HCT116 (cell line): ENCODE measurements around the gene SPATA45. TPM values are rescaled to one million over a fixed set of nuclear protein-coding genes. Genes with fewer than 3 reads are reported as not detected.

Experiments
- ATAC-seq: fragments of 200-7000 bp; cut with Tn5 transposase; 2 replicates; pipeline ENCODE4 v1.9.1; 2020; ENCODE audit warnings: mild to moderate bottlenecking, moderate library complexity
- BruUV-seq: library from RNA; stranded (reverse); fragments of 400-500 nt; replicated peaks from 2 replicates; lab custom pipeline; 2021; lab: Mats Ljungman, UMichigan
- CTCF ChIA-PET: fragments of 300-600 bp; sonication (Branson Sonifier 250); formaldehyde crosslinking; loops from one replicate; lab custom pipeline; 2021; ENCODE audit warnings: antibody characterized with exemption; lab: Charles Lee
- POLR2A ChIA-PET: fragments of 300-600, 350-600 bp; sonication (Branson Sonifier 250); formaldehyde crosslinking; loops from one replicate; lab custom pipeline; 2021; ENCODE audit warnings: antibody characterized with exemption; lab: Charles Lee
- RAD21 ChIA-PET, 2 experiments: fragments of 300-600 bp; sonication (Branson Sonifier 250); formaldehyde crosslinking; loops; one replicate each; lab custom pipeline; 2023; ENCODE audit warnings: low total read pairs in 2 of 2; ENCODE audit not compliant: uncharacterized antibody in 2 of 2, unreplicated experiment in 2 of 2, low non-redundant PET in 1 of 2; lab: Charles Lee
- DNase-seq: peaks from one replicate; pipeline ENCODE4 v3.0.0-alpha.2; 2010; ENCODE audit warnings: low read depth, low spot score
- H2AFZ ChIP-seq: fragments of 200-600 bp; shearing (Covaris generic), sonication (generic); 2 replicates; pipeline ENCODE4 v1.6.1; 2017; ENCODE audit warnings: low read depth, mixed run types, mixed read lengths, antibody characterized with exemption, low read length; ENCODE audit not compliant: poor library complexity, severe bottlenecking
- H3K27ac ChIP-seq: 2 replicates; pipeline ENCODE4 v1.5.1; 2012; ENCODE audit warnings: low read depth, low read length
- H3K27me3 ChIP-seq: fragments of 200-600 bp; sonication (generic); 2 replicates; pipeline ENCODE4 v1.6.1; 2016; ENCODE audit warnings: mixed run types, low read length, mixed read lengths; ENCODE audit not compliant: insufficient read depth
- H3K36me3 ChIP-seq, 2 experiments: fragments of 200-500 bp in 1 of 2; fragments of 200-600 bp in 1 of 2; sonication (Bioruptor generic) in 1 of 2; sonication (generic) in 1 of 2; 2 replicates each; pipeline versions ENCODE4 v1.5.1 to v1.6.1; 2014 to 2016; ENCODE audit warnings: low read length in 2 of 2, inconsistent platforms in 1 of 2, mixed read lengths in 1 of 2, mixed run types in 1 of 2; ENCODE audit not compliant: insufficient read depth in 2 of 2, control insufficient read depth in 1 of 2
- H3K4me1 ChIP-seq, 2 experiments: fragments of 200-600 bp in 1 of 2; sonication (generic) in 1 of 2; 2 replicates each; pipeline versions ENCODE4 v1.5.1 to v1.6.1; 2012 to 2017; ENCODE audit warnings: low read length in 2 of 2, inconsistent platforms in 1 of 2, mild to moderate bottlenecking in 1 of 2, mixed read lengths in 1 of 2, mixed run types in 1 of 2, moderate library complexity in 1 of 2; ENCODE audit not compliant: insufficient read depth in 2 of 2, control insufficient read depth in 1 of 2
- H3K4me2 ChIP-seq: fragments of 200-600 bp; sonication (generic); 2 replicates; pipeline ENCODE4 v1.6.1; 2017; ENCODE audit warnings: mixed run types, low read length, mixed read lengths
- H3K4me3 ChIP-seq, 2 experiments: fragments of 200-600 bp in 1 of 2; sonication (generic) in 1 of 2; replicated peaks in 1 of 2; 2 replicates each; pipeline ENCODE4 v1.5.1; 2011 to 2016; ENCODE audit warnings: low read length in 2 of 2, control low read depth in 1 of 2, low read depth in 1 of 2, mild to moderate bottlenecking in 1 of 2, mixed read lengths in 1 of 2, mixed run types in 1 of 2
- H3K79me2 ChIP-seq: fragments of 200-600 bp; sonication (generic); 2 replicates; pipeline ENCODE4 v1.6.1; 2017; ENCODE audit warnings: mild to moderate bottlenecking, mixed run types, low read length, moderate library complexity, mixed read lengths; ENCODE audit not compliant: insufficient read depth
- H3K9ac ChIP-seq: fragments of 200-600 bp; sonication (generic); 2 replicates; pipeline ENCODE4 v1.6.1; 2016; ENCODE audit warnings: low read length, mixed read lengths
- H3K9me2 ChIP-seq: fragments of 200-600 bp; sonication (generic), shearing (Covaris generic); 2 replicates; pipeline ENCODE4 v1.6.1; 2017; ENCODE audit warnings: mixed run types, mild to moderate bottlenecking, moderate library complexity; ENCODE audit not compliant: insufficient read depth
- H3K9me3 ChIP-seq, 2 experiments: fragments of 200-500 bp in 1 of 2; fragments of 200-600 bp in 1 of 2; sonication (Bioruptor generic) in 1 of 2; sonication (generic) in 1 of 2; 2 replicates each; pipeline ENCODE4 v1.6.1; 2014 to 2017; ENCODE audit warnings: low read length in 2 of 2, mixed read lengths in 2 of 2, inconsistent platforms in 1 of 2, low read depth in 1 of 2, mild to moderate bottlenecking in 1 of 2, mixed run types in 1 of 2, moderate library complexity in 1 of 2; ENCODE audit not compliant: control insufficient read depth in 1 of 2, insufficient read depth in 1 of 2
- H4K20me1 ChIP-seq: fragments of 200-600 bp; sonication (generic), shearing (Covaris generic); 2 replicates; pipeline ENCODE4 v1.6.1; 2017; ENCODE audit warnings: mixed run types, mild to moderate bottlenecking, moderate library complexity; ENCODE audit not compliant: insufficient read depth
- ATF3 ChIP-seq: IDR thresholded peaks from 2 replicates; pipeline ENCODE4 v1.6.1; 2012
- CBX3 ChIP-seq: IDR thresholded peaks from 2 replicates; pipeline ENCODE4 v1.6.1; 2012; ENCODE audit warnings: low read depth
- CEBPB ChIP-seq: IDR thresholded peaks from 2 replicates; pipeline ENCODE4 v1.6.1; 2012; ENCODE audit warnings: low read depth
- CTCF ChIP-seq, 3 experiments: fragments of 200-600 bp in 1 of 3; sonication (generic) in 1 of 3; IDR thresholded peaks in 2 of 3; conservative IDR thresholded peaks in 1 of 3; 2 replicates each; pipeline ENCODE4 v1.5.1; 2012 to 2017; ENCODE audit warnings: low read depth in 2 of 3, low read length in 2 of 3, antibody characterized with exemption in 1 of 3, borderline replicate concordance in 1 of 3, control low read depth in 1 of 3, mild to moderate bottlenecking in 1 of 3, mixed read lengths in 1 of 3, mixed run types in 1 of 3, moderate library complexity in 1 of 3; ENCODE audit not compliant: insufficient read depth in 1 of 3
- EGR1 ChIP-seq: IDR thresholded peaks from 2 replicates; pipeline ENCODE4 v1.6.1; 2012; ENCODE audit warnings: low read depth
- ELF1 ChIP-seq: IDR thresholded peaks from 2 replicates; pipeline ENCODE4 v1.6.1; 2012; ENCODE audit warnings: low read depth, borderline replicate concordance
- EZH2phosphoT487 ChIP-seq: fragments of 200-600 bp; IDR thresholded peaks from 2 replicates; pipeline ENCODE4 v1.6.1; 2018; ENCODE audit warnings: antibody characterized with exemption, borderline replicate concordance
- JUND ChIP-seq: IDR thresholded peaks from 2 replicates; pipeline ENCODE4 v1.6.1; 2012
- POLR2A ChIP-seq: IDR thresholded peaks from 2 replicates; pipeline ENCODE4 v1.7.0; 2011; ENCODE audit warnings: borderline replicate concordance; ENCODE audit not compliant: insufficient read depth, insufficient read length; ENCODE audit errors: extremely low read depth
- RAD21 ChIP-seq: IDR thresholded peaks from 2 replicates; pipeline ENCODE4 v1.6.1; 2012; ENCODE audit warnings: low read depth, mild to moderate bottlenecking
- SIN3A ChIP-seq: IDR thresholded peaks from 2 replicates; pipeline ENCODE4 v1.6.1; 2012; ENCODE audit warnings: low read depth
- SP1 ChIP-seq: IDR thresholded peaks from 2 replicates; pipeline ENCODE4 v1.6.1; 2012; ENCODE audit warnings: low read depth
- TCF7L2 ChIP-seq: IDR thresholded peaks from 2 replicates; pipeline ENCODE4 v1.7.0; 2011; ENCODE audit warnings: borderline replicate concordance, inconsistent platforms; ENCODE audit not compliant: insufficient read depth, insufficient read length; ENCODE audit errors: extremely low read depth
- YY1 ChIP-seq: IDR thresholded peaks from 2 replicates; pipeline ENCODE4 v1.6.1; 2011; ENCODE audit warnings: low read length, low read depth, moderate library complexity, mild to moderate bottlenecking; ENCODE audit not compliant: insufficient replicate concordance; ENCODE audit errors: extremely low read depth
- ZBTB33 ChIP-seq: IDR thresholded peaks from 2 replicates; pipeline ENCODE4 v1.6.1; 2011; ENCODE audit warnings: mild to moderate bottlenecking, low read length, moderate library complexity; ENCODE audit not compliant: insufficient replicate concordance; ENCODE audit errors: extremely low read depth
- ZFX ChIP-seq: fragments of 450-650 bp; IDR thresholded peaks from 2 replicates; pipeline ENCODE4 v1.6.1; 2017
- intact Hi-C: fragments of 100-400 bp; cut with micrococcal nuclease; formaldehyde crosslinking; loops from 2 replicates; pipeline ENCODE4 v1.10.0; 2022
- total RNA-seq: library from RNA; stranded (reverse); gene quantifications from one replicate; pipeline ENCODE4 v1.2.1, GENCODE V29; 2021; ENCODE audit not compliant: unreplicated experiment
- TF ChIP-seq, protein P1 (sequence below): IDR thresholded peaks from 2 replicates; pipeline ENCODE4 v1.6.1; 2012; ENCODE audit warnings: low read depth

Gene SPATA45
- total RNA-seq, 1 experiment from 2014 or later = not detected

- POLR2A ChIA-PET = no interaction called here
- RAD21 ChIA-PET = no interaction called here
- no peak for ATAC-seq
- H2AFZ ChIP-seq = no peak overlapping the region
- no peak overlapping the region for H3K4me2 ChIP-seq
- H3K36me3 ChIP-seq = no peaks in the 10 kb centered on the region
- DNase-seq = no peak
- no peaks in the 10 kb centered on the region for H3K79me2 ChIP-seq
- H3K4me3 ChIP-seq = no peak overlapping the region
- H3K9ac ChIP-seq = no peak overlapping the region
- TF ChIP-seq CBX3 (no peak), ATF3 (no peak), EGR1 (no peak), ZBTB33 (no peak), CEBPB (no peak), ZFX (no peak), EZH2phosphoT487 (no peak), JUND (no peak), TCF7L2 (no peak), CTCF (IDR thresholded peaks at IDR 0.05 in 2 of 3, conservative IDR thresholded peaks at IDR 0.05 in 1 of 3; ENCODE audit: borderline replicate concordance in 1 of 3, insufficient read depth in 1 of 3, low read depth in 2 of 3, low read length in 2 of 3) (no peak), SP1 (no peak), YY1 (no peak), ELF1 (no peak), RAD21 (no peak), POLR2A (no peak), SIN3A (no peak)
- TF ChIP-seq, protein P1, sequence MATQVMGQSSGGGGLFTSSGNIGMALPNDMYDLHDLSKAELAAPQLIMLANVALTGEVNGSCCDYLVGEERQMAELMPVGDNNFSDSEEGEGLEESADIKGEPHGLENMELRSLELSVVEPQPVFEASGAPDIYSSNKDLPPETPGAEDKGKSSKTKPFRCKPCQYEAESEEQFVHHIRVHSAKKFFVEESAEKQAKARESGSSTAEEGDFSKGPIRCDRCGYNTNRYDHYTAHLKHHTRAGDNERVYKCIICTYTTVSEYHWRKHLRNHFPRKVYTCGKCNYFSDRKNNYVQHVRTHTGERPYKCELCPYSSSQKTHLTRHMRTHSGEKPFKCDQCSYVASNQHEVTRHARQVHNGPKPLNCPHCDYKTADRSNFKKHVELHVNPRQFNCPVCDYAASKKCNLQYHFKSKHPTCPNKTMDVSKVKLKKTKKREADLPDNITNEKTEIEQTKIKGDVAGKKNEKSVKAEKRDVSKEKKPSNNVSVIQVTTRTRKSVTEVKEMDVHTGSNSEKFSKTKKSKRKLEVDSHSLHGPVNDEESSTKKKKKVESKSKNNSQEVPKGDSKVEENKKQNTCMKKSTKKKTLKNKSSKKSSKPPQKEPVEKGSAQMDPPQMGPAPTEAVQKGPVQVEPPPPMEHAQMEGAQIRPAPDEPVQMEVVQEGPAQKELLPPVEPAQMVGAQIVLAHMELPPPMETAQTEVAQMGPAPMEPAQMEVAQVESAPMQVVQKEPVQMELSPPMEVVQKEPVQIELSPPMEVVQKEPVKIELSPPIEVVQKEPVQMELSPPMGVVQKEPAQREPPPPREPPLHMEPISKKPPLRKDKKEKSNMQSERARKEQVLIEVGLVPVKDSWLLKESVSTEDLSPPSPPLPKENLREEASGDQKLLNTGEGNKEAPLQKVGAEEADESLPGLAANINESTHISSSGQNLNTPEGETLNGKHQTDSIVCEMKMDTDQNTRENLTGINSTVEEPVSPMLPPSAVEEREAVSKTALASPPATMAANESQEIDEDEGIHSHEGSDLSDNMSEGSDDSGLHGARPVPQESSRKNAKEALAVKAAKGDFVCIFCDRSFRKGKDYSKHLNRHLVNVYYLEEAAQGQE = no peak
- no peaks in the 10 kb centered on the region for H3K27me3 ChIP-seq
- H3K9me3 ChIP-seq = peaks cover 7 to 11% of the 10 kb centered on the region in 2 experiments; a peak in 2 of 4 replicates
- no peaks in the 10 kb centered on the region for H4K20me1 ChIP-seq
- no TSS peak for BruUV-seq
- CTCF ChIA-PET = interaction anchor here (1.1 kb wide), 1 partner anchor 12 kb away, joined by 3 read pairs; no protein-coding TSS in a partner anchor
- H3K27ac ChIP-seq = no peak overlapping the region
- intact Hi-C loops = no loop called here
- no peaks in the 10 kb centered on the region for H3K4me1 ChIP-seq
- no peaks in the 10 kb centered on the region for H3K9me2 ChIP-seq
Observed at GRCh38 chr1:212827171-212827776, 20.2 kb downstream of the SPATA45 start.
